K562 treated with DMSO at 1 percent for 12 hours (cell line): Measurements from ENCODE around the gene IGIP. TPM values are rescaled to one million over a fixed set of nuclear protein-coding genes. Genes with fewer than 3 reads are reported as not detected.

Source experiments
- total RNA-seq: library from RNA; unstranded; fragments of 300-600 nt; gene quantifications from 2 replicates; pipeline ENCODE4 v1.2.3, GENCODE V29; 2022; ENCODE audit not compliant: insufficient read depth

Gene IGIP
- 0.67 and 2.8 TPM in 2 replicates for total RNA-seq

DNA sequence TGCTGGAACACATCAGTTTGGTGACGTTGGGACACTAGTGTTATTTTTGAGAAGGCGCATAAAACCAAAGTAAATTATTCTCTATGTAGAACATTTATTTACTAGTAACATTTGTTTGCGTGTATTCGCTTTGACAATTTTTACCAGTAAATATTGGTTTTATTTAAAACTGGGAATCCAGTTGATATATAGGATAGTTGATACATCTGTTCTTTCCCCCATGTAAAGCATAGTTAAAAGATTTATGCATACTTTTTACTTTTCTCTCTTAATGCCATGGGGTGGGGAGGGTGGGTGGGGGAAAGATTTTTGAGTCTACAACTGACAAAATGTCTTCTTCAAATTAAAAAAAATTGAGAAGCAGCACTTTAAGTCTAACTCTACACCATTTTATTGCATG, at the start of gene IGIP:
Gene IGIP (plus strand): TSS at position 301 of the 400 bp plus-strand sequence. CDS start 2,540 bp downstream, outside the sequence.

DNA sequence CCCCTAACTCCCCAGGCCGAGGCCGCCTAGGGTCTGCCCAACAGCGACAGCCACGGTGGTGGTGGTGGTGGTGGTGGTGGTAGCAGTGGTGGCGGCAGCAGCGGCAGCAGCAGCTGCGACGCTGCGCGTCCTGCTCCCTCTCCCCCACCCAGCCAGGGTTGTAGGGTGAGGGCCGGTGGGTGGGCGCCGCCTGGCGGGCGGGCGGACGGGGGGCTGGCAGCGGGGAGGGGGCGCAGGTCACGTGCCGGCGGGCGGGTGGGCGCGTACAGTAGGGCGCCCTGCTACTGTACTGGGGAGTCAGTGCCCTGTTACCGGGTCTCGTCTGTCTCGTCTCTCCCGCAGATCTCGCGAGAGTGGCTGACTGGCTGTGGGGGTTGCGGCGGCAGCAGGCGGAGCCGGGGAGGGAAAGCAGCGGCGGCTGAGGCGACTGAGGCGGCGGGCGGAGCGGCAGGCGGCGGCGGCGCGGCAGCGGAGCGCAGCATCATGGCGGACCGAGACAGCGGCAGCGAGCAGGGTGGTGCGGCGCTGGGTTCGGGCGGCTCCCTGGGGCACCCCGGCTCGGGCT, 12.0 kb upstream of the IGIP start, which contains the start of gene PURA:
Gene PURA (plus strand): TSS at position 411 of the 565 bp plus-strand sequence. CDS start 73 bp downstream, at position 484.

DNA sequence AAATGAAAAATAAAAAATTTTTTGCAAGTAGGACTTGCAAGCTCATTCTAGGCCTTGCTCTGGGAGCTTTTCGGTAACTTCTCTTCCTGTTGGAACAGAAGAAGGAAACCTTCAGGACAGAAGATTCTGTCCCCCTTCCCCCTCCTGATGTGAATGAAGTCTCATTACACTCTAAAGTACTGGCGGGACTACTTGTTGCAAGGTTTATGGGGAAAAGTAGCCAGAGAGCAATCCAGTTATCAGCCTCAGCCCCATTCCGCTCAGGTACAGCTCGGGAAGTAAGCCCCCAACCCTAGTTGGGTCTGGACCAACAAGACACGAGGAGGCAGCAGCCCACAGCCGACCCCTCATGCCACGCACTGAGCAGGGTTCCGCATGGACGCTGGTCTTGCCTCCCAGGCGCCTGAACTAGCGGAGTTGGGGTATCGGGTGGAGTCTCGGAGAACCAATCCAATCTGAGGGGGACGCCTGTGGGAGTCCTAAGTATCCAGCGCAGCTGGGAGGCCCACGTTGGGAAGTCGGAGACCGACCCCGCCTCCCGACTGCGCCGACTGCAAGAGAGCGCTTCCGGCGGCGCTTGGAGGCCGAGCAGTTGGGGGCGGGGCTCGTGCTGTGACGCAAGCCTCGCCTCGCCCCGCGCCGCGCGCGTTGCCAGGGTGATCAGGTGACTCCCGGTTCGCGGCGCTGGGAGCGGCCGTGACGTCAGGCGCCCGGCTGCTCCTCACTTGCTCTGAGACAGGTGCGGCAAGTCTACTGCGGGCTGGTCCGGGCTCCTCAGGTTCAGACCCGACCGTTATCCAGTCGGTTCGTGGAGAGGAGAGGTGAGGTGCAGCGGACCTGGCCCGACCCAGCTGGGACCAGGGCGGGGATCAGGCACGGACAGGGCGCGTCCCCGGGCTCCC, 49.0 kb downstream of the IGIP start, which contains the start of gene CYSTM1:
Gene CYSTM1 (plus strand): TSS at position 724 of the 902 bp plus-strand sequence. CDS start 19,278 bp downstream, outside the sequence.

Other genes starting within 250 kb of the IGIP start
- 2.1 TPM in 1 of 2 replicates, not detected in the other for gene NRG2, start 82.6 kb upstream of the IGIP start, total RNA-seq
- gene PURA, start 11.8 kb upstream of the IGIP start, total RNA-seq: 4.1 and 11.7 TPM in 2 replicates
- 110 and 116 TPM in 2 replicates for gene CYSTM1, start 49.3 kb downstream of the IGIP start, total RNA-seq
- gene PFDN1, start 177.2 kb downstream of the IGIP start, total RNA-seq: 64.8 and 83.1 TPM in 2 replicates
- gene HBEGF, start 220.7 kb downstream of the IGIP start, total RNA-seq: 0.57 and 2.9 TPM in 2 replicates
- not detected in 2 replicates for gene SLC4A9, start 234.3 kb downstream of the IGIP start, total RNA-seq